ENCODE results near the gene DENND5A. TPM values are rescaled to one million over a fixed set of nuclear protein-coding genes. Genes with fewer than 3 reads are reported as not detected.

Gene DENND5A
- total RNA-seq, 1 donor from 2014 or later, result 52.7 TPM

- Histone ChIP-seq H3K4me3 (ENCODE audit: low read depth, low read length) (no peak overlapping the region), H3K27me3 (ENCODE audit: control insufficient read depth, insufficient read depth, low read length) (peaks cover 6% of the 10 kb centered on the region), H3K36me3 (ENCODE audit: control insufficient read depth, insufficient read depth, low read length) (no peaks in the 10 kb centered on the region)
- no peak for DNase-seq (ENCODE audit: low read depth)
- no peak for TF ChIP-seq CTCF (IDR thresholded peaks at IDR 0.05; ENCODE audit: insufficient read depth, low read length, poor library complexity, severe bottlenecking)
These were observed 168.7 kb downstream of the DENND5A start for GRCh38 chr11:9096427-9096826.

GRCh38 chr11:9095421-9095820 lies 169.7 kb downstream of the DENND5A start:
- no peak for TF ChIP-seq CTCF (IDR thresholded peaks at IDR 0.05; ENCODE audit: insufficient read depth, low read length, poor library complexity, severe bottlenecking)
- DNase-seq (ENCODE audit: low read depth), result no peak
- peaks cover 13% of the 10 kb centered on the region for H3K27me3 ChIP-seq (ENCODE audit: control insufficient read depth, insufficient read depth, low read length)

GRCh38 chr11:9094420-9094819 lies 170.7 kb downstream of the DENND5A start:
- Histone ChIP-seq H3K36me3 (ENCODE audit: control insufficient read depth, insufficient read depth, low read length) (no peaks in the 10 kb centered on the region), H3K4me3 (ENCODE audit: low read depth, low read length) (no peak overlapping the region), H3K27me3 (ENCODE audit: control insufficient read depth, insufficient read depth, low read length) (peaks cover 22% of the 10 kb centered on the region)
- TF ChIP-seq CTCF (IDR thresholded peaks at IDR 0.05; ENCODE audit: insufficient read depth, low read length, poor library complexity, severe bottlenecking), result no peak
- no peak for DNase-seq (ENCODE audit: low read depth)

More at GRCh38 chr11:9095421-9095820, 169.7 kb downstream of the DENND5A start:
- H3K4me3 ChIP-seq (ENCODE audit: low read depth, low read length), result no peak overlapping the region
- no peaks in the 10 kb centered on the region for H3K36me3 ChIP-seq (ENCODE audit: control insufficient read depth, insufficient read depth, low read length)

GRCh38 chr11:9092853-9093778 lies 172.0 kb downstream of the DENND5A start:
- no peak overlapping the region for H3K4me3 ChIP-seq (ENCODE audit: low read depth, low read length)
- TF ChIP-seq CTCF (IDR thresholded peaks at IDR 0.05; ENCODE audit: insufficient read depth, low read length, poor library complexity, severe bottlenecking), result peak; percentile 32
- H3K27me3 ChIP-seq (ENCODE audit: control insufficient read depth, insufficient read depth, low read length), result peaks cover 22% of the 10 kb centered on the region
- no peaks in the 10 kb centered on the region for H3K36me3 ChIP-seq (ENCODE audit: control insufficient read depth, insufficient read depth, low read length)
- DNase-seq (ENCODE audit: low read depth), result no peak

GRCh38 chr11:9092072-9092471 lies 173.1 kb downstream of the DENND5A start:
- Histone ChIP-seq H3K27me3 (ENCODE audit: control insufficient read depth, insufficient read depth, low read length) (peaks cover 22% of the 10 kb centered on the region), H3K4me3 (ENCODE audit: low read depth, low read length) (no peak overlapping the region), H3K36me3 (ENCODE audit: control insufficient read depth, insufficient read depth, low read length) (no peaks in the 10 kb centered on the region)
- DNase-seq (ENCODE audit: low read depth), result no peak
- TF ChIP-seq CTCF (IDR thresholded peaks at IDR 0.05; ENCODE audit: insufficient read depth, low read length, poor library complexity, severe bottlenecking), result no peak
